ENCODE measurements around the gene GAL3ST3.

DNA sequence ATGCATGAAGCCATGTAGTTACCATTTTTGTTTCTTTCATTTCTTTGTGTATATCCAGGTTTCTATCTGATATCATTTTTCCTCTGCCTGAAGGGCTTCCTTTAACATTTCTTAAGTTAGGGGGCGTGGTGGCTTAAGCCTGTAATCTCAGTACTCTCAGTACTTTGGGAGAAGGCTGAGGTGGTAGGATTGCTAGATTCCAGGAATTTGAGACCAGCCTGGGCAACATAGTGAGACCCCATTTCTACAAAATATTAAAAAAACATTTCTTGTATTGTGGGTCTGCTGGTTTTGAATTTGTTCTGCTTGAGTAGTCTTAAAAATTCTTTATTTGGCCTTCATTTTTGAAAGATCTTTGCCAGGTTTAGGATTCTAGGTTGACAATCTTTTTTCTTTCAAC lies 15.6 kb upstream of the GAL3ST3 start:
- TF ChIP-seq, protein P1, sequence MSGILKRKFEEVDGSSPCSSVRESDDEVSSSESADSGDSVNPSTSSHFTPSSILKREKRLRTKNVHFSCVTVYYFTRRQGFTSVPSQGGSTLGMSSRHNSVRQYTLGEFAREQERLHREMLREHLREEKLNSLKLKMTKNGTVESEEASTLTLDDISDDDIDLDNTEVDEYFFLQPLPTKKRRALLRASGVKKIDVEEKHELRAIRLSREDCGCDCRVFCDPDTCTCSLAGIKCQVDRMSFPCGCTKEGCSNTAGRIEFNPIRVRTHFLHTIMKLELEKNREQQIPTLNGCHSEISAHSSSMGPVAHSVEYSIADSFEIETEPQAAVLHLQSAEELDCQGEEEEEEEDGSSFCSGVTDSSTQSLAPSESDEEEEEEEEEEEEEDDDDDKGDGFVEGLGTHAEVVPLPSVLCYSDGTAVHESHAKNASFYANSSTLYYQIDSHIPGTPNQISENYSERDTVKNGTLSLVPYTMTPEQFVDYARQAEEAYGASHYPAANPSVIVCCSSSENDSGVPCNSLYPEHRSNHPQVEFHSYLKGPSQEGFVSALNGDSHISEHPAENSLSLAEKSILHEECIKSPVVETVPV (CRISPR knock-in tag; IDR thresholded peaks at IDR 0.05), result no peak
- TF ChIP-seq ZFP30 (CRISPR knock-in tag; IDR thresholded peaks at IDR 0.05), result no peak
- TF ChIP-seq ZFP3 (CRISPR knock-in tag; IDR thresholded peaks at IDR 0.05), result no peak
- TF ChIP-seq, protein P2, sequence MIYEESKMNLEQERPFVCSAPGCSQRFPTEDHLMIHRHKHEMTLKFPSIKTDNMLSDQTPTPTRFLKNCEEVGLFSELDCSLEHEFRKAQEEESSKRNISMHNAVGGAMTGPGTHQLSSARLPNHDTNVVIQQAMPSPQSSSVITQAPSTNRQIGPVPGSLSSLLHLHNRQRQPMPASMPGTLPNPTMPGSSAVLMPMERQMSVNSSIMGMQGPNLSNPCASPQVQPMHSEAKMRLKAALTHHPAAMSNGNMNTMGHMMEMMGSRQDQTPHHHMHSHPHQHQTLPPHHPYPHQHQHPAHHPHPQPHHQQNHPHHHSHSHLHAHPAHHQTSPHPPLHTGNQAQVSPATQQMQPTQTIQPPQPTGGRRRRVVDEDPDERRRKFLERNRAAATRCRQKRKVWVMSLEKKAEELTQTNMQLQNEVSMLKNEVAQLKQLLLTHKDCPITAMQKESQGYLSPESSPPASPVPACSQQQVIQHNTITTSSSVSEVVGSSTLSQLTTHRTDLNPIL (CRISPR knock-in tag; IDR thresholded peaks at IDR 0.05; ENCODE audit: low read depth), result no peak
- no peak for TF ChIP-seq PPARA (CRISPR knock-in tag; IDR thresholded peaks at IDR 0.05; ENCODE audit: borderline replicate concordance)
- TF ChIP-seq ESRRG (CRISPR knock-in tag; IDR thresholded peaks at IDR 0.05), result no peak
- TF ChIP-seq, protein P3, sequence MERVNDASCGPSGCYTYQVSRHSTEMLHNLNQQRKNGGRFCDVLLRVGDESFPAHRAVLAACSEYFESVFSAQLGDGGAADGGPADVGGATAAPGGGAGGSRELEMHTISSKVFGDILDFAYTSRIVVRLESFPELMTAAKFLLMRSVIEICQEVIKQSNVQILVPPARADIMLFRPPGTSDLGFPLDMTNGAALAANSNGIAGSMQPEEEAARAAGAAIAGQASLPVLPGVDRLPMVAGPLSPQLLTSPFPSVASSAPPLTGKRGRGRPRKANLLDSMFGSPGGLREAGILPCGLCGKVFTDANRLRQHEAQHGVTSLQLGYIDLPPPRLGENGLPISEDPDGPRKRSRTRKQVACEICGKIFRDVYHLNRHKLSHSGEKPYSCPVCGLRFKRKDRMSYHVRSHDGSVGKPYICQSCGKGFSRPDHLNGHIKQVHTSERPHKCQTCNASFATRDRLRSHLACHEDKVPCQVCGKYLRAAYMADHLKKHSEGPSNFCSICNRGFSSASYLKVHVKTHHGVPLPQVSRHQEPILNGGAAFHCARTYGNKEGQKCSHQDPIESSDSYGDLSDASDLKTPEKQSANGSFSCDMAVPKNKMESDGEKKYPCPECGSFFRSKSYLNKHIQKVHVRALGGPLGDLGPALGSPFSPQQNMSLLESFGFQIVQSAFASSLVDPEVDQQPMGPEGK (CRISPR knock-in tag; IDR thresholded peaks at IDR 0.05; ENCODE audit: borderline replicate concordance), result no peak

Measured in SK-N-SH treated with all-trans-retinoic acid at 6 μM for 48 hours (cell line).